ENCODE results near the gene DBF4B.

The DBF4B gene

GRCh38 chr17:44796731-44797130 is 88.3 kb downstream of the DBF4B start:
- DNase-seq (ENCODE audit: low spot score), result no peak

DNA sequence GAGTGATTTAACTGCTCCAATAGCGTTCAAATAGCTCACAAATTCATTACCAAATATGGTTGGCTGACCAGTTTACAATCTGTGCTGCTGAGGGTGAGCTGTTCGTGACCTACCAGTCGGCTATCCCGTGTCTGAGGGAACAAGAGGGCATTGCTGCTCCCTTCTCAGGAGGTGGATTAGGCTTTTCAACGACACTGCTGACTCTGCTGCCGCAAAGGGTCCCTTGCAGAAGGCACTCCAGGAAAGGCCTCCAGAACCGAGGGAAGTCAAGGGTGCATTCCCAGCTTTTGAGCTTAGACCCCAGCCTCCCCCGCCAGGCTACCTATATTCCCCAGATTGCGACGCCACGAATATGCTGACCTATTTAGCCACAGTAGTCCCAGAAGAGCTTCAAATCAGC is 89.3 kb downstream of the DBF4B start:
- DNase-seq (ENCODE audit: low spot score), result no peak

- no peak for DNase-seq (ENCODE audit: low spot score)
Measured at GRCh38 chr17:44798356-44798755, 89.9 kb downstream of the DBF4B start.

Small RNA genes lying within 50 kb of the gene (small RNA-seq; reads per million reads assigned to genes)
- 0 reads per million in 2 experiments for gene RN7SL819P

Measured in SK-N-DZ (cell line).